Measurements from ENCODE around the gene SUPV3L1. TPM values are rescaled to one million over a fixed set of nuclear protein-coding genes. Genes with fewer than 3 reads are reported as not detected.

Gene SUPV3L1
- total RNA-seq, 4 donors from 2014 or later: 18.5 to 35.0 (median 30.6) TPM

DNA sequence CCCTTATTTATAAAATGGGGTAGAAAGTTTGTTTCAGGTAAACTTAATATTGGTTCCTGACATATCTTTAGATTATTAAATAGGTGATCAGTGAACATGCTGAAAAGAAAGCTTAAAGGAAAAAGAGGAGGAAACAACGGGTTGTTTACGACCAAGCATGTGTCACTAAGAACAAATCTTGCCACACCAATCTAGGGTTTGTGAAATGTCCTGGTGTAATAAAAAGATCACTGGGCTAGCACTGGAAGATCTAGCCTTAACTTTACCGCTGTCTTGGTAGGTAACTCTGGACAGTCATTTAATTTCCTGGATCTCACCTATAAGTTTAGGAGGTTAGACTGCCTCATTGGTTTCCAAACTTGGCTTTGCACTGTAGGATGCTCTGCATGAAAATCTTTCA, 37.1 kb upstream of the SUPV3L1 start:
- intact Hi-C loops (cut with DNase I; ENCODE audit: low total_unique reads): no loop called here

DNA sequence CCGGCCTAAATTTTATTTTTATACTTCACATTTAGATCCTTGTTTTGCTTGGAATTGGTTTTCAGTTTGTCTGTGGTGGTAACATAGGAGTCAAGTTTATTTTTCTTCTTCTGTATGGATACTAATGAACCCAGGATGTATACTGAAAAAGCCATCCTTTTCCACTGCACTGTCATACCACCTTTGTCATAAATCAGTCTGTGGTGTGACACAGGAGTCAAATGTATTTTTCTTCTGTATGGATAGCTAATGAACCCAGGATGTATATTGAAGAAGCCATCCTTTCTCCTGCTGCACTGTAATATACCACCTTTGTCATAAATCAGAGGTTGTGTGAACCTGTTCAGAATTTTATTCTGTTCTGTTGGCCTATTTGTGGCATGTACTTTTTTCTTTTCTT, 34.7 kb upstream of the SUPV3L1 start:
- no peaks in the 10 kb centered on the region for H3K9me3 ChIP-seq
- no peak overlapping the region for H3K27ac ChIP-seq
- intact Hi-C loops (cut with DNase I; ENCODE audit: low total_unique reads): no loop called here
- no peaks in the 10 kb centered on the region for H3K36me3 ChIP-seq
- H3K4me3 ChIP-seq: no peak overlapping the region
- TF ChIP-seq CTCF (IDR thresholded peaks at IDR 0.05): no peak
- TF ChIP-seq POLR2A (IDR thresholded peaks at IDR 0.05): no peak
- H3K4me1 ChIP-seq: no peaks in the 10 kb centered on the region
- no peaks in the 10 kb centered on the region for H3K27me3 ChIP-seq
- no peak for DNase-seq

More for the DNA sequence above, 37.1 kb upstream of the SUPV3L1 start:
- H3K4me1 ChIP-seq: no peaks in the 10 kb centered on the region
- H3K4me3 ChIP-seq: no peak overlapping the region
- no peaks in the 10 kb centered on the region for H3K9me3 ChIP-seq
- no peaks in the 10 kb centered on the region for H3K27me3 ChIP-seq
- H3K27ac ChIP-seq: no peak overlapping the region
- TF ChIP-seq POLR2A (IDR thresholded peaks at IDR 0.05): no peak
- TF ChIP-seq CTCF (IDR thresholded peaks at IDR 0.05): no peak
- H3K36me3 ChIP-seq: no peaks in the 10 kb centered on the region
- DNase-seq: no peak

- Histone ChIP-seq H3K4me1 (no peaks in the 10 kb centered on the region), H3K27me3 (no peaks in the 10 kb centered on the region), H3K4me3 (no peak overlapping the region), H3K9me3 (no peaks in the 10 kb centered on the region), H3K27ac (no peak overlapping the region), H3K36me3 (no peaks in the 10 kb centered on the region)
- TF ChIP-seq POLR2A (IDR thresholded peaks at IDR 0.05): no peak
- TF ChIP-seq CTCF (IDR thresholded peaks at IDR 0.05): no peak
- intact Hi-C loops (cut with DNase I; ENCODE audit: low total_unique reads): no loop called here
- no peak for DNase-seq
These were observed 34.2 kb upstream of the SUPV3L1 start for GRCh38 chr10:69145864-69146263.

DNA sequence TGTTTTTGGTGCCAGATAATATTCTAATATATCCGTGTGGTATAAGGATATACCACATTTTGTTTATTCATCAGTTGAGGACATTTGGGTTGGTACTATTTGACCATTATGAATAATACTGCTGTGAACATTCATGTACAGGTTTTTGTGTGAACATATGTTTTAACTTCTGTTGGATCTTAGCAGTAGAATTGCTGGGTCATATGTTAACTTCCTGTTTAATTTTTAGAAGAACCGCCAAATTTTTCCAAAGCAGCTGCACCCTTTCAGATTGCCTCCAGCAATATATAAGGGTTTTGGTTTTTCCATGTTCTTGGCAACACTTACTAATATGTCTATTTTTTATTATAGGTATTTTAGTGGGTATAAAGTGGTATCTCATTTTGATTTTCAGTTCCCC, 33.3 kb upstream of the SUPV3L1 start:
- H3K27me3 ChIP-seq: no peaks in the 10 kb centered on the region
- no peak for DNase-seq
- intact Hi-C loops (cut with DNase I; ENCODE audit: low total_unique reads): no loop called here
- no peak overlapping the region for H3K27ac ChIP-seq
- H3K4me3 ChIP-seq: no peak overlapping the region
- H3K9me3 ChIP-seq: no peaks in the 10 kb centered on the region
- no peaks in the 10 kb centered on the region for H3K4me1 ChIP-seq
- no peaks in the 10 kb centered on the region for H3K36me3 ChIP-seq
- TF ChIP-seq POLR2A (IDR thresholded peaks at IDR 0.05) (no peak), CTCF (IDR thresholded peaks at IDR 0.05) (no peak)

DNA sequence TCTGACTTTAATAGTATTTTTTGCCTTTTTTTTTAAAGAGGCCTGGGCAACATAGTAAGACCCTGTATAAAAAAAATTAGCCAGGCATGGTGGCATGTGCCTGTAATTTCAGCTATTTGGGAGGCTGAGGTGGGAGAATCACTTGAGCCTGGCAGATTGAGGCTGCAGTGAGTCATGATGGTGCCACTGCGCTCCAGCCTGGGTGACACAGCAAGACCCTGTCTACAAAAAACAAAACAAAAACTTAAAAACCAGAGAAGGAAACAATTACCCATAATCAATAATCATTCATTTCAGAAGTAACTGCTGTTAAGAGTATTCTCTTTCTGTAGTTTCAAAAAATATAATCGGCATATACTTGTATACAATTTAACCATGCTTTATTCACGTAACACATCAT, 28.1 kb upstream of the SUPV3L1 start:
- H3K9me3 ChIP-seq: no peaks in the 10 kb centered on the region
- no peaks in the 10 kb centered on the region for H3K4me1 ChIP-seq
- intact Hi-C loops (cut with DNase I; ENCODE audit: low total_unique reads): no loop called here
- TF ChIP-seq CTCF (IDR thresholded peaks at IDR 0.05) (no peak), POLR2A (IDR thresholded peaks at IDR 0.05) (no peak)
- no peak overlapping the region for H3K4me3 ChIP-seq
- no peak overlapping the region for H3K27ac ChIP-seq
- no peak for DNase-seq
- H3K36me3 ChIP-seq: no peaks in the 10 kb centered on the region
- no peaks in the 10 kb centered on the region for H3K27me3 ChIP-seq

All from uterus (tissue), 4 donors.